Measurements from ENCODE around the gene ZNF24. TPM values are rescaled to one million over a fixed set of nuclear protein-coding genes. Genes with fewer than 3 reads are reported as not detected.

Gene ZNF24
- total and polyA plus RNA-seq, 4 donors: 14.3 to 67.9 (median 31.7) TPM

- H3K9ac ChIP-seq (ENCODE audit: insufficient read depth in 1 of 2, low read length in 2 of 2): no peak overlapping the region
- peaks cover 0 to 4% (median 3%) of the 10 kb centered on the region in 5 donors for H3K4me1 ChIP-seq (ENCODE audit: control insufficient read depth in 5 of 5, insufficient read depth in 5 of 5, low read length in 5 of 5)
- peaks cover 0 to 4% (median 0%) of the 10 kb centered on the region in 3 donors for H3K27me3 ChIP-seq (ENCODE audit: control insufficient read depth in 3 of 3, insufficient read depth in 3 of 3, low read length in 2 of 3)
- WGBS, 2 donors: 94 to 96% methylated on average over 4 of the region's 4 CpGs
- no peak for DNase-seq
- H3K9me3 ChIP-seq (ENCODE audit: control insufficient read depth in 4 of 4, insufficient read depth in 3 of 4, low read length in 3 of 4): peaks cover 0 to 3% (median 0%) of the 10 kb centered on the region in 4 donors
- no peak for ATAC-seq (ENCODE audit: insufficient read depth, low FRiP score)
- H3K36me3 ChIP-seq (ENCODE audit: control insufficient read depth in 4 of 4, insufficient read depth in 4 of 4, low read length in 4 of 4): no peaks in the 10 kb centered on the region
- no peak for TF ChIP-seq CTCF (IDR thresholded peaks at IDR 0.05; ENCODE audit: control extremely low read depth, extremely low read depth)
- H3K27ac ChIP-seq (ENCODE audit: low read depth in 1 of 2, low read length in 1 of 2): no peak overlapping the region
- no peak overlapping the region for H3K4me3 ChIP-seq
Observed at GRCh38 chr18:35374708-35375107, 30.5 kb upstream of the ZNF24 start.

- no peak overlapping the region for H3K27ac ChIP-seq (ENCODE audit: low read depth in 1 of 2, low read length in 1 of 2)
- no peak for ATAC-seq (ENCODE audit: insufficient read depth, low FRiP score)
- TF ChIP-seq CTCF (IDR thresholded peaks at IDR 0.05; ENCODE audit: control extremely low read depth, extremely low read depth): no peak
Observed at GRCh38 chr18:35371412-35372195, 27.4 kb upstream of the ZNF24 start.

GRCh38 chr18:35369126-35369525 lies 24.9 kb upstream of the ZNF24 start:
- no peak for TF ChIP-seq CTCF (IDR thresholded peaks at IDR 0.05; ENCODE audit: control extremely low read depth, extremely low read depth)
- H3K9ac ChIP-seq (ENCODE audit: insufficient read depth in 1 of 2, low read length in 2 of 2): peak overlapping the region in 1 of 2 donors; percentile 28
- ATAC-seq (ENCODE audit: insufficient read depth, low FRiP score) (no peak), DNase-seq (no peak)
- H3K9me3 ChIP-seq (ENCODE audit: control insufficient read depth in 4 of 4, insufficient read depth in 3 of 4, low read length in 3 of 4): no peaks in the 10 kb centered on the region
- no peak overlapping the region for H3K27ac ChIP-seq (ENCODE audit: low read depth in 1 of 2, low read length in 1 of 2)
- 95 to 97% methylated on average over 6 of the region's 6 CpGs for WGBS, 2 donors
- no peak overlapping the region for H3K4me3 ChIP-seq
- no peaks in the 10 kb centered on the region for H3K36me3 ChIP-seq (ENCODE audit: control insufficient read depth in 4 of 4, insufficient read depth in 4 of 4, low read length in 4 of 4)
- H3K4me1 ChIP-seq (ENCODE audit: control insufficient read depth in 5 of 5, insufficient read depth in 5 of 5, low read length in 5 of 5): no peaks in the 10 kb centered on the region
- H3K27me3 ChIP-seq (ENCODE audit: control insufficient read depth in 3 of 3, insufficient read depth in 3 of 3, low read length in 2 of 3): peaks cover 0 to 3% (median 0%) of the 10 kb centered on the region in 3 donors

More at GRCh38 chr18:35371412-35372195, 27.4 kb upstream of the ZNF24 start:
- no peaks in the 10 kb centered on the region for H3K27me3 ChIP-seq (ENCODE audit: control insufficient read depth in 3 of 3, insufficient read depth in 3 of 3, low read length in 2 of 3)
- no peak overlapping the region for H3K4me3 ChIP-seq
- no peaks in the 10 kb centered on the region for H3K9me3 ChIP-seq (ENCODE audit: control insufficient read depth in 4 of 4, insufficient read depth in 3 of 4, low read length in 3 of 4)
- H3K9ac ChIP-seq (ENCODE audit: insufficient read depth in 1 of 2, low read length in 2 of 2): no peak overlapping the region
- H3K36me3 ChIP-seq (ENCODE audit: control insufficient read depth in 4 of 4, insufficient read depth in 4 of 4, low read length in 4 of 4): no peaks in the 10 kb centered on the region
- 85 to 91% methylated on average over 1 of the region's 1 CpG for WGBS, 2 donors
- DNase-seq: no peak
- peaks cover 0 to 4% (median 3%) of the 10 kb centered on the region in 5 donors for H3K4me1 ChIP-seq (ENCODE audit: control insufficient read depth in 5 of 5, insufficient read depth in 5 of 5, low read length in 5 of 5)

All from lung (tissue), 12 donors.